ENCODE data around the gene RPTOR.
A peak's percentile ranks its signal among the peaks of the same experiment; 100 is the strongest.

The RPTOR gene

GRCh38 chr17:80850109-80850508, 305.5 kb downstream of the RPTOR start:
- no peak for DNase-seq
- TF ChIP-seq GATA1 (IDR thresholded peaks at IDR 0.05; ENCODE audit: low read depth, low read length): no peak
- TF ChIP-seq POLR2A (IDR thresholded peaks at IDR 0.05; ENCODE audit: low read length): no peak

- no peak for DNase-seq
- no peak for TF ChIP-seq GATA1 (IDR thresholded peaks at IDR 0.05; ENCODE audit: low read depth, low read length)
- no peak for TF ChIP-seq POLR2A (IDR thresholded peaks at IDR 0.05; ENCODE audit: low read length)
Measured at GRCh38 chr17:80850817-80851216, 306.2 kb downstream of the RPTOR start.

- no peak for TF ChIP-seq GATA1 (IDR thresholded peaks at IDR 0.05; ENCODE audit: low read depth, low read length)
- no peak for TF ChIP-seq POLR2A (IDR thresholded peaks at IDR 0.05; ENCODE audit: low read length)
- no peak for DNase-seq
Measured at GRCh38 chr17:80851277-80851925, 306.8 kb downstream of the RPTOR start.

GRCh38 chr17:80852476-80853015, 307.9 kb downstream of the RPTOR start:
- DNase-seq: no peak
- no peak for TF ChIP-seq GATA1 (IDR thresholded peaks at IDR 0.05; ENCODE audit: low read depth, low read length)
- TF ChIP-seq POLR2A (IDR thresholded peaks at IDR 0.05; ENCODE audit: low read length): no peak

GRCh38 chr17:80853076-80853475, 308.4 kb downstream of the RPTOR start:
- DNase-seq: no peak
- TF ChIP-seq POLR2A (IDR thresholded peaks at IDR 0.05; ENCODE audit: low read length) (no peak), GATA1 (IDR thresholded peaks at IDR 0.05; ENCODE audit: low read depth, low read length) (no peak)

- DNase-seq: no peak
- TF ChIP-seq POLR2A (IDR thresholded peaks at IDR 0.05; ENCODE audit: low read length) (no peak), GATA1 (IDR thresholded peaks at IDR 0.05; ENCODE audit: low read depth, low read length) (no peak)
Measured at GRCh38 chr17:80854220-80854619, 309.6 kb downstream of the RPTOR start.

GRCh38 chr17:80855196-80855947, 310.7 kb downstream of the RPTOR start:
- no peak for DNase-seq

GRCh38 chr17:80855948-80856862, 311.6 kb downstream of the RPTOR start:
- DNase-seq: peak; percentile 76 to 92
- TF ChIP-seq POLR2A (IDR thresholded peaks at IDR 0.05; ENCODE audit: low read length): no peak
- TF ChIP-seq GATA1 (IDR thresholded peaks at IDR 0.05; ENCODE audit: low read depth, low read length): no peak

More at GRCh38 chr17:80855196-80855947, 310.7 kb downstream of the RPTOR start:
- TF ChIP-seq POLR2A (IDR thresholded peaks at IDR 0.05; ENCODE audit: low read length) (no peak), GATA1 (IDR thresholded peaks at IDR 0.05; ENCODE audit: low read depth, low read length) (no peak)

- no peak for DNase-seq
- TF ChIP-seq GATA1 (IDR thresholded peaks at IDR 0.05; ENCODE audit: low read depth, low read length): no peak
- TF ChIP-seq POLR2A (IDR thresholded peaks at IDR 0.05; ENCODE audit: low read length): no peak
Measured at GRCh38 chr17:80856863-80857755, 312.5 kb downstream of the RPTOR start.

- DNase-seq: no peak
- TF ChIP-seq POLR2A (IDR thresholded peaks at IDR 0.05; ENCODE audit: low read length) (no peak), GATA1 (IDR thresholded peaks at IDR 0.05; ENCODE audit: low read depth, low read length) (no peak)
Measured at GRCh38 chr17:80857756-80858171, 313.1 kb downstream of the RPTOR start.

GRCh38 chr17:80858301-80859001, 313.8 kb downstream of the RPTOR start:
- DNase-seq: no peak
- no peak for TF ChIP-seq POLR2A (IDR thresholded peaks at IDR 0.05; ENCODE audit: low read length)

Measured in erythroblast (primary cell).